ENCODE data around the gene HHAT.

- TF ChIP-seq POLR2A (IDR thresholded peaks at IDR 0.05; ENCODE audit: low read length) = no peak
- TF ChIP-seq GATA1 (IDR thresholded peaks at IDR 0.05; ENCODE audit: low read depth, low read length) = no peak
Measured at GRCh38 chr1:210605099-210605498, 276.4 kb downstream of the HHAT start.
